Measurements from ENCODE around the gene CADPS2. TPM values are rescaled to one million over a fixed set of nuclear protein-coding genes. Genes with fewer than 3 reads are reported as not detected.
A peak's percentile ranks its signal among the peaks of the same experiment; 100 is the strongest.

CADPS2 gene
- total and polyA plus RNA-seq, 4 donors: 16.0 to 76.7 (median 27.7) TPM

DNA sequence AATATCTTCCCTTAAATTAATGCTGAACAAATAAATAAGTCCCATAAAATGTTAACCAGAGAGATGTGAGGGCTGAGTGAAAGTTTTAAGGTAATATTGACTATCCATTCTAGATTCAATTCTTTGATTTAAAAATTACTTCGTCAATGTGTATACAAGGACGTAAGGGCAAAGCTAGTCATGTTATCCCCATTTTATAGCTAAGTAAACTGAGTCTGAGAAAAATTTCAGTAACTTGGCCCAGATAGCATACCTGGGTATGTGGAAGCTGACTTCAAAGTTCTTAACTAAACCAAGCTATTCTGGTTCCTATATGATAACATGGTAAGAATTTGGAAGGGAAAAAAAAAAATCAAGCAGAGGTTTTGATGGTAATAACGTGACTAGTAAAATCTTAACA, 72.4 kb downstream of the CADPS2 start:
- TF ChIP-seq, protein P1, sequence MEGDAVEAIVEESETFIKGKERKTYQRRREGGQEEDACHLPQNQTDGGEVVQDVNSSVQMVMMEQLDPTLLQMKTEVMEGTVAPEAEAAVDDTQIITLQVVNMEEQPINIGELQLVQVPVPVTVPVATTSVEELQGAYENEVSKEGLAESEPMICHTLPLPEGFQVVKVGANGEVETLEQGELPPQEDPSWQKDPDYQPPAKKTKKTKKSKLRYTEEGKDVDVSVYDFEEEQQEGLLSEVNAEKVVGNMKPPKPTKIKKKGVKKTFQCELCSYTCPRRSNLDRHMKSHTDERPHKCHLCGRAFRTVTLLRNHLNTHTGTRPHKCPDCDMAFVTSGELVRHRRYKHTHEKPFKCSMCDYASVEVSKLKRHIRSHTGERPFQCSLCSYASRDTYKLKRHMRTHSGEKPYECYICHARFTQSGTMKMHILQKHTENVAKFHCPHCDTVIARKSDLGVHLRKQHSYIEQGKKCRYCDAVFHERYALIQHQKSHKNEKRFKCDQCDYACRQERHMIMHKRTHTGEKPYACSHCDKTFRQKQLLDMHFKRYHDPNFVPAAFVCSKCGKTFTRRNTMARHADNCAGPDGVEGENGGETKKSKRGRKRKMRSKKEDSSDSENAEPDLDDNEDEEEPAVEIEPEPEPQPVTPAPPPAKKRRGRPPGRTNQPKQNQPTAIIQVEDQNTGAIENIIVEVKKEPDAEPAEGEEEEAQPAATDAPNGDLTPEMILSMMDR (IDR thresholded peaks at IDR 0.05; ENCODE audit: control extremely low read depth, extremely low read depth): no peak
- no peaks in the 10 kb centered on the region for H3K9me3 ChIP-seq (ENCODE audit: control insufficient read depth in 4 of 4, insufficient read depth in 3 of 4, low read length in 3 of 4)

DNA sequence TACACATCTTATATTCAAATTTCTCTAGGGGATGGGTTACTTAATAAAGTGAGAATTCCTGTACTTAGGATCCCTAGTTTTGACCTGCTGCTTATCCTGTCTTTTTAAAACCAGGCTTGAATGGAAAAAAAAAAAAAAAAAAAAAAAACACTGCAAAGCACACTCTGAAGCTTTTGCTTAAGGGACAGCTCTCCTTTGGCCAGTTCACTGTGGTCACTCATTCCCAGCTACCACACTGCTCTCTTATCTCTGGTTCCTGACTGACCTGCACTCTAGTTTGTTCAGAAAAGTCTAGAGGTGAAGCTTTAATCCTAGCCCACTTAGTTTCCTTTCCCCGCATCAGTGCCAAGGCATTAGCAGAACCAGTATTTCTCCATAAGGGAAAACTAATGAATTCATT, 82.4 kb downstream of the CADPS2 start:
- 92 to 97% methylated on average over 1 of the region's 1 CpG for WGBS, 2 donors
- Histone ChIP-seq H3K9ac (ENCODE audit: insufficient read depth in 1 of 2, low read length in 2 of 2) (no peak overlapping the region), H3K27me3 (ENCODE audit: control insufficient read depth in 3 of 3, insufficient read depth in 3 of 3, low read length in 2 of 3) (no peaks in the 10 kb centered on the region), H3K4me1 (ENCODE audit: control insufficient read depth in 5 of 5, insufficient read depth in 5 of 5, low read length in 5 of 5) (peaks cover 0 to 10% (median 4%) of the 10 kb centered on the region in 5 donors), H3K36me3 (ENCODE audit: control insufficient read depth in 4 of 4, insufficient read depth in 4 of 4, low read length in 4 of 4) (no peaks in the 10 kb centered on the region), H3K9me3 (ENCODE audit: control insufficient read depth in 4 of 4, insufficient read depth in 3 of 4, low read length in 3 of 4) (peaks cover 0 to 2% (median 0%) of the 10 kb centered on the region in 4 donors), H3K27ac (ENCODE audit: low read depth in 1 of 2, low read length in 1 of 2) (no peak overlapping the region), H3K4me3 (no peak overlapping the region)
- ATAC-seq (ENCODE audit: insufficient read depth, low FRiP score) (no peak), DNase-seq (no peak)
- TF ChIP-seq, protein P1 (IDR thresholded peaks at IDR 0.05; ENCODE audit: control extremely low read depth, extremely low read depth): no peak

More for the DNA sequence above, 72.4 kb downstream of the CADPS2 start:
- H3K4me3 ChIP-seq: no peak overlapping the region
- H3K36me3 ChIP-seq (ENCODE audit: control insufficient read depth in 4 of 4, insufficient read depth in 4 of 4, low read length in 4 of 4): no peaks in the 10 kb centered on the region
- 96 to 98% methylated on average over 3 of the region's 3 CpGs for WGBS, 2 donors
- DNase-seq (no peak), ATAC-seq (ENCODE audit: insufficient read depth, low FRiP score) (no peak)
- H3K9ac ChIP-seq (ENCODE audit: insufficient read depth in 1 of 2, low read length in 2 of 2): no peak overlapping the region
- H3K4me1 ChIP-seq (ENCODE audit: control insufficient read depth in 5 of 5, insufficient read depth in 5 of 5, low read length in 5 of 5): peaks cover 0 to 10% (median 0%) of the 10 kb centered on the region in 5 donors
- no peaks in the 10 kb centered on the region for H3K27me3 ChIP-seq (ENCODE audit: control insufficient read depth in 3 of 3, insufficient read depth in 3 of 3, low read length in 2 of 3)
- H3K27ac ChIP-seq (ENCODE audit: low read depth in 1 of 2, low read length in 1 of 2): no peak overlapping the region

- peak in 2 of 3 donors; percentile 61 to 65 for DNase-seq
- Histone ChIP-seq H3K4me1 (ENCODE audit: control insufficient read depth in 5 of 5, insufficient read depth in 5 of 5, low read length in 5 of 5) (peaks cover 0 to 8% (median 4%) of the 10 kb centered on the region in 5 donors), H3K27ac (ENCODE audit: low read depth in 1 of 2, low read length in 1 of 2) (no peak overlapping the region)
These were observed 82.9 kb downstream of the CADPS2 start for GRCh38 chr7:122803323-122803722.

More at GRCh38 chr7:122803323-122803722, 82.9 kb downstream of the CADPS2 start:
- Histone ChIP-seq H3K27me3 (ENCODE audit: control insufficient read depth in 3 of 3, insufficient read depth in 3 of 3, low read length in 2 of 3) (no peaks in the 10 kb centered on the region), H3K36me3 (ENCODE audit: control insufficient read depth in 4 of 4, insufficient read depth in 4 of 4, low read length in 4 of 4) (no peaks in the 10 kb centered on the region), H3K4me3 (no peak overlapping the region), H3K9me3 (ENCODE audit: control insufficient read depth in 4 of 4, insufficient read depth in 3 of 4, low read length in 3 of 4) (peaks cover 0 to 2% (median 0%) of the 10 kb centered on the region in 4 donors), H3K9ac (ENCODE audit: insufficient read depth in 1 of 2, low read length in 2 of 2) (peak overlapping the region in 1 of 2 donors; percentile 60)
- TF ChIP-seq, protein P1 (IDR thresholded peaks at IDR 0.05; ENCODE audit: control extremely low read depth, extremely low read depth): peak; percentile 0
- WGBS, 2 donors: 46 to 59% methylated on average over 2 of the region's 2 CpGs
- ATAC-seq (ENCODE audit: insufficient read depth, low FRiP score): no peak

Data from lung (tissue), 12 donors.